ENCODE data around the gene WDR76. TPM values are rescaled to one million over a fixed set of nuclear protein-coding genes. Genes with fewer than 3 reads are reported as not detected.

WDR76 gene
- total RNA-seq, 2 experiments from 2014 or later, result 126 to 170 TPM

GRCh38 chr15:43867096-43867495, 40.3 kb downstream of the WDR76 start:
- H3K4me1 ChIP-seq (ENCODE audit: insufficient read depth, low read length, poor library complexity, severe bottlenecking), result no peaks in the 10 kb centered on the region
- intact Hi-C loops (cut with micrococcal nuclease; ENCODE audit: unreplicated experiment), result no loop called here
- H3K79me2 ChIP-seq (ENCODE audit: insufficient read depth, low read depth, low read length), result peaks cover 16% of the 10 kb centered on the region; the same call in 1 of the 2 replicates
- peaks cover 3% of the 10 kb centered on the region for H4K20me1 ChIP-seq (ENCODE audit: insufficient read depth, low read length)
- H3K4me3 ChIP-seq (ENCODE audit: low read depth, low read length, poor library complexity, severe bottlenecking), result no peak overlapping the region
- H3K9me2 ChIP-seq (ENCODE audit: insufficient read depth, low read length), result no peaks in the 10 kb centered on the region
- BruUV-seq (replicated peaks), result no TSS peak
- H3K36me3 ChIP-seq (ENCODE audit: insufficient read depth, low read length), result peaks cover 92% of the 10 kb centered on the region
- no peak for DNase-seq (ENCODE audit: low spot score)
- H3K9me3 ChIP-seq (ENCODE audit: low read length), result no peaks in the 10 kb centered on the region
- ChIA-PET POLR2A (no interaction called here), CTCF (ENCODE audit: unreplicated experiment) (no interaction called here)
- TF ChIP-seq EZH2phosphoT487 (IDR thresholded peaks at IDR 0.05; ENCODE audit: borderline replicate concordance, low read depth, low read length) (no peak), CTCF (conservative IDR thresholded peaks at IDR 0.05; ENCODE audit: low read length) (no peak)
- H2AFZ ChIP-seq (ENCODE audit: low read length), result no peak overlapping the region
- no peak overlapping the region for H3K27ac ChIP-seq (ENCODE audit: low read depth, low read length, poor library complexity, severe bottlenecking)
- no peak overlapping the region for H3K4me2 ChIP-seq (ENCODE audit: low read length)

- Histone ChIP-seq H4K20me1 (ENCODE audit: insufficient read depth, low read length) (peaks cover 3% of the 10 kb centered on the region), H3K27ac (ENCODE audit: low read depth, low read length, poor library complexity, severe bottlenecking) (no peak overlapping the region), H3K9me2 (ENCODE audit: insufficient read depth, low read length) (no peaks in the 10 kb centered on the region), H3K79me2 (ENCODE audit: insufficient read depth, low read depth, low read length) (peaks cover 14% of the 10 kb centered on the region; the same call in 1 of the 2 replicates), H3K9me3 (ENCODE audit: low read length) (no peaks in the 10 kb centered on the region), H2AFZ (ENCODE audit: low read length) (no peak overlapping the region), H3K36me3 (ENCODE audit: insufficient read depth, low read length) (peaks cover 92% of the 10 kb centered on the region), H3K4me3 (ENCODE audit: low read depth, low read length, poor library complexity, severe bottlenecking) (no peak overlapping the region), H3K4me1 (ENCODE audit: insufficient read depth, low read length, poor library complexity, severe bottlenecking) (no peaks in the 10 kb centered on the region), H3K4me2 (ENCODE audit: low read length) (no peak overlapping the region)
- TF ChIP-seq EZH2phosphoT487 (IDR thresholded peaks at IDR 0.05; ENCODE audit: borderline replicate concordance, low read depth, low read length) (no peak), CTCF (conservative IDR thresholded peaks at IDR 0.05; ENCODE audit: low read length) (no peak)
- BruUV-seq (replicated peaks), result no TSS peak
- intact Hi-C loops (cut with micrococcal nuclease; ENCODE audit: unreplicated experiment), result no loop called here
- no peak for DNase-seq (ENCODE audit: low spot score)
- ChIA-PET CTCF (ENCODE audit: unreplicated experiment) (no interaction called here), POLR2A (interaction anchor here (0.6 to 1.1 kb wide), 8 partner anchors 8 to 140 kb away, joined by 3 to 10 read pairs (median 3); no protein-coding TSS in a partner anchor)
These were observed 41.6 kb downstream of the WDR76 start for GRCh38 chr15:43868406-43868805.

DNA sequence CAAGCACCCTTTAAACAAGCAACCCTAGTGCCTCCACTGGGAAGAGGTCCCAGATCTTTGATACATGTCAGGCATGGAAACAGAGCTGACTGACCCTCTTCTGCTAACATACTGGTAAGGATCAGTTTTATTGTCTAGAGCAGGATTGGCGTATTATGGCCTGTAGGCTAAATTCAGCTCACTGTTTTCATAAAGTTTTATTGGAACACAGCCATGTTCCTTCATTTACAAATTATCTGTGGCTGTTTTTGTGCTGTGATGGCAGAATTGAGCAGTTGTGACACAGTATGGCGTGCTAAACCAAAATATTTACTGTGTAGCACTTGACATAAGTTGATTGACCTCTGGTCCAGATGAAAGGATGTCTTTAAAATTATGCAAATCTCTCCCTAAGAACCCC, 45.0 kb downstream of the WDR76 start:
- intact Hi-C loops (cut with micrococcal nuclease; ENCODE audit: unreplicated experiment), result no loop called here
- Histone ChIP-seq H3K4me2 (ENCODE audit: low read length) (no peak overlapping the region), H4K20me1 (ENCODE audit: insufficient read depth, low read length) (peaks cover 3% of the 10 kb centered on the region; the same call in 1 of the 2 replicates), H3K27ac (ENCODE audit: low read depth, low read length, poor library complexity, severe bottlenecking) (no peak overlapping the region), H3K36me3 (ENCODE audit: insufficient read depth, low read length) (peaks cover 97% of the 10 kb centered on the region), H3K4me3 (ENCODE audit: low read depth, low read length, poor library complexity, severe bottlenecking) (no peak overlapping the region), H3K4me1 (ENCODE audit: insufficient read depth, low read length, poor library complexity, severe bottlenecking) (no peaks in the 10 kb centered on the region), H2AFZ (ENCODE audit: low read length) (no peak overlapping the region), H3K9me3 (ENCODE audit: low read length) (no peaks in the 10 kb centered on the region), H3K79me2 (ENCODE audit: insufficient read depth, low read depth, low read length) (no peaks in the 10 kb centered on the region), H3K9me2 (ENCODE audit: insufficient read depth, low read length) (no peaks in the 10 kb centered on the region)
- no peak for DNase-seq (ENCODE audit: low spot score)
- POLR2A ChIA-PET, result no interaction called here
- CTCF ChIA-PET (ENCODE audit: unreplicated experiment), result no interaction called here
- BruUV-seq (replicated peaks), result no TSS peak
- no peak for TF ChIP-seq CTCF (conservative IDR thresholded peaks at IDR 0.05; ENCODE audit: low read length)
- no peak for TF ChIP-seq EZH2phosphoT487 (IDR thresholded peaks at IDR 0.05; ENCODE audit: borderline replicate concordance, low read depth, low read length)

Measured in OCI-LY7 (cell line).